NK-92 (cell line): Measurements from ENCODE around the gene ACSS1.

Source experiments
- DNase-seq: peaks from one replicate; lab custom pipeline; 2025; ENCODE audit not compliant: unreplicated experiment; lab: John Stamatoyannopoulos, UW

Gene ACSS1

GRCh38 chr20:25058051-25058846, at the start of gene ACSS1:
ACSS1 (minus strand) TSS chr20:25058139; CDS start chr20:25058102, 37 bp downstream.
- no peak for DNase-seq

- DNase-seq = no peak
Observed at GRCh38 chr20:25103526-25103925, 45.6 kb upstream of the ACSS1 start.

- DNase-seq = no peak
Observed at GRCh38 chr20:25100914-25101313, 43.0 kb upstream of the ACSS1 start.

- DNase-seq = no peak
Observed at GRCh38 chr20:25099601-25100140, 41.7 kb upstream of the ACSS1 start.

- DNase-seq = no peak
Observed at GRCh38 chr20:25097498-25097897, 39.6 kb upstream of the ACSS1 start.

GRCh38 chr20:25090492-25091429, 32.8 kb upstream of the ACSS1 start:
- no peak for DNase-seq

GRCh38 chr20:25089662-25090061, 31.7 kb upstream of the ACSS1 start:
- DNase-seq = no peak

GRCh38 chr20:25089096-25089495, 31.2 kb upstream of the ACSS1 start:
- DNase-seq = no peak

GRCh38 chr20:25088267-25088666, 30.3 kb upstream of the ACSS1 start:
- no peak for DNase-seq

- DNase-seq = no peak
Observed at GRCh38 chr20:25087186-25087929, 29.4 kb upstream of the ACSS1 start.

- DNase-seq = no peak
Observed at GRCh38 chr20:25085756-25086495, 28.0 kb upstream of the ACSS1 start.

- DNase-seq = no peak
Observed at GRCh38 chr20:25084626-25085187, 26.8 kb upstream of the ACSS1 start.

- no peak for DNase-seq
Observed at GRCh38 chr20:25083773-25084625, 26.1 kb upstream of the ACSS1 start.

GRCh38 chr20:25083141-25083772, 25.3 kb upstream of the ACSS1 start:
- no peak for DNase-seq

- DNase-seq = no peak
Observed at GRCh38 chr20:25082498-25082873, 24.5 kb upstream of the ACSS1 start.

- DNase-seq = no peak
Observed at GRCh38 chr20:25081730-25082497, 24.0 kb upstream of the ACSS1 start, which contains the start of gene VSX1. VSX1 (minus strand) TSS chr20:25082141; CDS start chr20:25082096, 45 bp downstream.

GRCh38 chr20:25081065-25081729, 23.3 kb upstream of the ACSS1 start:
- DNase-seq = no peak
